NCI-H510A treated with DMSO at 0.1 percent for 48 hours (cell line): ENCODE results near the gene MPPED2.

Experiments
- DNase-seq: peaks from one replicate; lab custom pipeline; 2025; lab: John Stamatoyannopoulos, UW

Gene MPPED2

DNA sequence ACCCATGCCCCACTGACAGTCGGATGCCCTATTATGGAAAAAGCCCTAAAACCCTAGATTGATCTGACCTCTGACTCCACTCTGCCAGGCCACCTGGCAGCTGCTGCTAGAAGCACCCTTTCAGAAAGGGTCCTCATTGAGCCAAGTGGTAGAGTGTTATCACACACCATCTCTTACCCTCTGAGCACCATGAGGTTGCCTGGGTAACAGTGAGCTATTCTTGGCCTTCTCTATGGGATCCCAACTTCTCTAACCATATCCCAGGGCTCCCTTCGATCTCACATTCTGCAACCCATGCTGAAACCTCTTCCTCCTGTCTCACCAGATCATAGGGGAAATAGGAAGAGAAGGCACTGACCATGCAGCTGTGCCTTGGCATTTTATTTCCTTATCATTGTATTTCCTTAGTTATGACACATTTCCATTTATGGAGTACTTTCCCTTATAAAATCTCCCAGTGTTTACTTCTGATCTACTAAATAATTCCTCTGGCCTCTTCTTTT is 52.7 kb downstream of the MPPED2 start:
- DNase-seq, result no peak

GRCh38 chr11:30527566-30527965 is 58.6 kb downstream of the MPPED2 start:
- DNase-seq, result no peak

- no peak for DNase-seq
These were observed 59.6 kb downstream of the MPPED2 start for GRCh38 chr11:30526558-30526957.

- no peak for DNase-seq
These were observed 63.5 kb downstream of the MPPED2 start for GRCh38 chr11:30522536-30523243.

- DNase-seq, result no peak
These were observed 64.7 kb downstream of the MPPED2 start for GRCh38 chr11:30521297-30522071.

DNA sequence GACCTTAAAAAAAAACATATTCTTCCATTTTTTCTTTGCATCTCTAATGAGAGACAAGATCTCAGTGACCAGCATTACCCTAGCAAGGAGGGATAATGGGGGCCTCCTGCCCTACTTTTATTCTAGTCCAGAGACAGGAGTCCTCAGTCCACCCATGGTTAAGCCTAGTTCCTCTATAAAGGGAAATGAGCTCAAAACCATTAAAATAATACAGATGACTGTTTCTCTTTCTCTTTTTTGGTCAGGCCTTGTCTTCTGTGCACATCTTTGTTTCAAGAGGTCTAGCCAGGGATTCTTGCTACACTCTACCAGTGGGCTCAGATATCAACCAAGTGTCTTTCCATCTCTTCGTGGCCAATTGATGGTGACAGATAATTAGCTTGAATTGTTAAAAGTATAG is 73.1 kb downstream of the MPPED2 start:
- no peak for DNase-seq

GRCh38 chr11:30511408-30511807 is 74.7 kb downstream of the MPPED2 start:
- DNase-seq, result no peak

- DNase-seq, result no peak
These were observed 75.4 kb downstream of the MPPED2 start for GRCh38 chr11:30510750-30511149.

- no peak for DNase-seq
These were observed 76.8 kb downstream of the MPPED2 start for GRCh38 chr11:30509364-30509763.

DNA sequence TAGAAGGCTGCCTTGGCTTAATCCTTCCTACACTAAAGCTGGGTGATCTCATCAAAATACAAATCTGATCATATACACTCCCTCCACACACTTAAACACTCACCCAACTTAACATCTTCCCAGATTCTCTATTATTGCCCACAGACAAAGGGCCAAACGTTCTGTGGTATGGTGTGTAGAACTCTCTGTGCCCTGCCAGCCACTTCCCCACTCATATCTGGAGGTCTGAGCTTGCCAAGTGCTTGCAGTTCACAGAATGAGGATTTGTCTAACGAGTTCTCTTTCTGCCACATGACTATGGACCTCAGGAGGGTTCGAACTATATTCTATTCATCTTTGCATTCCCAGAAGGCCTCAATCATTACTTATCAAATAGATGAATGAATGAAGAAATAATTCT is 77.6 kb downstream of the MPPED2 start:
- no peak for DNase-seq

GRCh38 chr11:30505603-30506002 is 80.5 kb downstream of the MPPED2 start:
- DNase-seq, result no peak

DNA sequence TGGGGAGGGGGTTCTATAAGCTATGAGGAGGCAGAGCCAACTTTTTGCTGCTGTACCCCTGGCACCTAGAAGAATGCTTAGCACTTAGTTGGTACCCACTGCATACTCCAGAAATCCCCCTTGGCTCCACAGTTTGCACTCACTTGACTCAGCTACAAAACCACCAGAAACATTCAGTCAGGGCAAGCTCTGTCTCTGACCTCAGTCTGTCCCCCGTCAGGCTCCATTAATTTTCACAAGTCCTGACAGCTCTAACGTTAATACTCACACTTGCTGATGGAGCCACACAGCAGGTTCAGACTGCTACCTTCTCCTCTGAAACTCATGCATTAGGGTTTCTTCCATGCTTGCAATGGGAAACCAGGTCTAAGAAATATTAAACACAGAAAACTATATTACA is 81.7 kb downstream of the MPPED2 start:
- no peak for DNase-seq

DNA sequence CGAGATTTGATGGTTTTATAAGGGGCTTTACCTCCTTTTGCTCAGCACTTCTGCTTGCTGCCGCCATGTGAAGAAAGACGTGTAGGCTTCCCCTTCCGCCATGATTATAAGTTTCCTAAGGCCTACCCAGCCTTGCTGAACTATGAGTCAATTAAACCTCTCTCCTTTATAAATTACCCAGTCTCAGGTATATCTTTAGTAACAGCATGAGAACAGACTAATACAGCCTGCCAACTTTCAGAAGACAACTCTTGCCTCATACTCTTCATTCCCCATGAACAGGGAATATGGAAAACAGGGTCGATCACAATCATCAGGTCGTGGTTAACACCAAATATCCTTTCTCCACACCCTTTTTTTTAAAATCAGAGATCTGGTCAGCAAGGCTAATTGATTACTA is 83.0 kb downstream of the MPPED2 start:
- no peak for DNase-seq

DNA sequence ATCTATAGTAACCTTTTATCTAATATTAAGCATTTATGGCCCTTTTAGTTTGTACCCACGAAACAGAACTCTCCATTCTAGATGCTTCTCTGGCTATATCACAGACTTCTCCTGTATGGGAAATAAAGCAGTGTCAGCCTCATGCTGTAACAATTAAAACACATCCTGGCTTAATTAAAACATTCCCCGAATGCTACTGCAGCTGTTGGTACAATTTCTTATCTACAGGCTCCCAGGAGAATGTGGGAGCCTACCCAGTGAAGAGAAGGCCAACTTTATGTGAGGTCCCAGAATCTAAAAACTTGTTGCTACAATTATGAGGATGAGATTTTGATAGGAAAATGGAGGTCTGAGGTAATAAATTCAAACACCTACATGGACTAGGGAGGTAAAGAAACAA is 83.8 kb downstream of the MPPED2 start:
- DNase-seq, result no peak

- no peak for DNase-seq
These were observed 84.4 kb downstream of the MPPED2 start for GRCh38 chr11:30501744-30502143.

- DNase-seq, result no peak
These were observed 86.2 kb downstream of the MPPED2 start for GRCh38 chr11:30499940-30500339.

- no peak for DNase-seq
These were observed 88.6 kb downstream of the MPPED2 start for GRCh38 chr11:30497600-30497999.

DNA sequence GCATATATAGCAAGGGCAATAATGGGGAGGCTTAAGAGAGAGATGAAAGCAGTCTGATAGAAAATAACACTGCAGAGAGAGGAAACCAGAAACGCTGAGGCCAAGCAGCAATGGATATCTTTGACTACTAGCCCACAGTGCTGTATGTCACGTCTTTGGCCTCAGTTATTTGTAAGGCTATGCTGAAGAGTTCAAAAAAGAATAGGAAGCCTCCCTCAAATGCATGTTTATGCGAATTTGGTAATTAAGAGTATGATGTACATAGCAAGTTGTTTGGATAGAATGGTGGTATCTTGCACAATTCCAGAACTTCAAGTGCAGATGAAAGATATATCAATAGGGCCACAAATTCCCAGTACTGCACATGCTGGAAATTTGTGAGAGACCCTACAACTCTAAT is 89.2 kb downstream of the MPPED2 start:
- DNase-seq, result no peak

GRCh38 chr11:30495437-30495836 is 90.7 kb downstream of the MPPED2 start:
- DNase-seq, result no peak

- no peak for DNase-seq
These were observed 96.6 kb downstream of the MPPED2 start for GRCh38 chr11:30489511-30489910.

GRCh38 chr11:30489076-30489475 is 97.1 kb downstream of the MPPED2 start:
- DNase-seq, result no peak

DNA sequence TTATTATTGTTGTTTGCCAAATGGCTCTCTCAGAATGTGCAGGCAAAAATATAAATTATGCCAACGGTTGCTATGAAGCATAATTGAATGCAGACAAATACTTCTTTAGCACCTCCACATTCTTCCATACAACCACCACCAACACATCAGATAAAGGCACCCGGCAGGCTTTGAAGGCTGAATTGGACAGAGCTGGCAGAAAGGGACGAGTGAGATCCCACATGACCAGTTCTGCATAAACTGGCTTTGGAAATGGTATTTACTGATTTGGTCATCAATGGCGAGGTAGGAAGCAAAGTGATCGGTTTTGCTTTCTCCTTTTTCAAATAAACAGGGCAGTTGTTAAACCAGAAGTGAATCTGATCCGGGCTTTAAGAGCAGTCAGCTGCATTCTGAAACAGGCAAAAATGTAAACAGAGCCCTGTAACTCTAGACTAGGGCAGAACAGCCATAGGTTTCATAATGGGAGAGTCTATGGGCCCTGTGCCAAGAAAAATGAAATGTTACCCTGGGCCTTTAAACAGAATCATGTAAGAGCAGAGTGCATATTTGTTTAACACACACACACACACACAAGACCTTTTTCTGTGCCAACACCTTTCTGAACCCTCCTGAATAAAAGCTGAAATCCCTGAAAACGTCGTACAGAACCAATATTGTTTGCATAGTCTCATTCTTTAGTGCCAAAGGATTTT is 97.7 kb downstream of the MPPED2 start:
- DNase-seq, result peak; percentile 83
